Calu3 (cell line): ENCODE measurements around the gene LY6G6D. TPM values are rescaled to one million over a fixed set of nuclear protein-coding genes. Genes with fewer than 3 reads are reported as not detected.

Experiments
- BruUV-seq: library from RNA; stranded (reverse); fragments of 400-500 nt; replicated peaks from 2 replicates; lab custom pipeline; 2021; lab: Mats Ljungman, UMichigan
- CTCF ChIA-PET: fragments of 300-600 bp; sonication (Branson Sonifier 250); formaldehyde crosslinking; loops from one replicate; lab custom pipeline; 2022; ENCODE audit warnings: antibody characterized with exemption; lab: Charles Lee
- DNase-seq: peaks from one replicate; pipeline ENCODE4 v3.0.0; 2022
- H3K27ac Mint-ChIP-seq: one replicate; pipeline ENCODE4 v1.8.0; 2022; ENCODE audit warnings: mixed read lengths; ENCODE audit not compliant: unreplicated experiment
- H3K27me3 Mint-ChIP-seq: one replicate; pipeline ENCODE4 v1.8.0; 2022; ENCODE audit warnings: mixed read lengths; ENCODE audit not compliant: unreplicated experiment
- H3K36me3 Mint-ChIP-seq: one replicate; pipeline ENCODE4 v1.8.0; 2022; ENCODE audit warnings: mild to moderate bottlenecking, moderate library complexity, mixed read lengths; ENCODE audit not compliant: insufficient read depth, unreplicated experiment
- H3K4me1 Mint-ChIP-seq: one replicate; pipeline ENCODE4 v1.8.0; 2022; ENCODE audit warnings: mild to moderate bottlenecking, low read depth, mixed read lengths; ENCODE audit not compliant: unreplicated experiment
- H3K4me3 Mint-ChIP-seq: one replicate; pipeline ENCODE4 v1.8.0; 2022; ENCODE audit warnings: mild to moderate bottlenecking, low read depth, moderate library complexity, mixed read lengths; ENCODE audit not compliant: unreplicated experiment
- H3K9me3 Mint-ChIP-seq: one replicate; pipeline ENCODE4 v1.8.0; 2022; ENCODE audit warnings: low read depth, mixed read lengths; ENCODE audit not compliant: unreplicated experiment
- CTCF ChIP-seq: fragments of 200-600 bp; IDR thresholded peaks from one replicate; pipeline ENCODE4 v1.8.0; 2022; ENCODE audit warnings: antibody characterized with exemption; ENCODE audit not compliant: unreplicated experiment
- intact Hi-C: fragments of 100-400 bp; cut with micrococcal nuclease; formaldehyde crosslinking; loops from one replicate; pipeline ENCODE4 v1.10.0; 2022; ENCODE audit not compliant: unreplicated experiment
- total RNA-seq: library from RNA; stranded (reverse); gene quantifications from 2 replicates; pipeline ENCODE4 v1.2.3, GENCODE V29; 2022

Gene LY6G6D
- total RNA-seq, 1 experiment from 2014 or later, result not detected

GRCh38 chr6:31739639-31740396, 24.7 kb downstream of the LY6G6D start, which contains the start of gene MSH5:
Gene MSH5 (plus strand): TSS chr6:31740005. CDS start chr6:31740467, 462 bp downstream.
- TF ChIP-seq CTCF, result no peak
- Mint-ChIP-seq H3K36me3 (peaks cover 92% of the 10 kb centered on the region), H3K4me3 (peak within 1 kb of the TSS; percentile 98)

GRCh38 chr6:31740397-31741223, 25.5 kb downstream of the LY6G6D start:
- Mint-ChIP-seq H3K4me1 (peaks cover 51% of the 10 kb centered on the region), H3K4me3 (peak overlapping the region; percentile 98), H3K27me3 (no peaks in the 10 kb centered on the region), H3K9me3 (no peaks in the 10 kb centered on the region), H3K27ac (peak overlapping the region; percentile 94), H3K36me3 (peaks cover 92% of the 10 kb centered on the region)
- peak; percentile 69 for DNase-seq
- CTCF ChIA-PET, result interaction anchor here (0.6 to 4.8 kb wide), 16 partner anchors 10 to 232 kb away, joined by 3 to 49 read pairs (median 4); partner anchors contain the start of genes ABHD16A, CFB, DDAH2 and DXO
- no peak for TF ChIP-seq CTCF
- TSS peak; percentile 36 for BruUV-seq
- intact Hi-C loops, result no loop called here

More at GRCh38 chr6:31739639-31740396, 24.7 kb downstream of the LY6G6D start, which contains the start of gene MSH5:
- no TSS peak for BruUV-seq
- H3K27me3 Mint-ChIP-seq, result no peaks in the 10 kb centered on the region
- H3K4me1 Mint-ChIP-seq, result peaks cover 51% of the 10 kb centered on the region
- intact Hi-C loops, result loop anchor here (5.0 kb wide), 1 partner anchor 38 kb away; the partner anchor contains the start of gene ABHD16A
- no peaks in the 10 kb centered on the region for H3K9me3 Mint-ChIP-seq
- H3K27ac Mint-ChIP-seq, result peak within 1 kb of the TSS; percentile 94
- CTCF ChIA-PET, result interaction anchor here (0.6 to 4.8 kb wide), 28 partner anchors 10 to 558 kb away, joined by 3 to 49 read pairs (median 5); partner anchors contain the start of genes ABHD16A, CFB, DDAH2 and DXO
- DNase-seq, result peak; percentile 100

- Mint-ChIP-seq H3K27ac (peak overlapping the region; percentile 94), H3K4me3 (peak overlapping the region; percentile 98), H3K4me1 (peaks cover 49% of the 10 kb centered on the region), H3K36me3 (peaks cover 89% of the 10 kb centered on the region), H3K9me3 (no peaks in the 10 kb centered on the region), H3K27me3 (no peaks in the 10 kb centered on the region)
- no peak for DNase-seq
- TF ChIP-seq CTCF, result no peak
- intact Hi-C loops, result no loop called here
- CTCF ChIA-PET, result interaction anchor here (4.8 kb wide), 1 partner anchor 28 kb away, joined by 40 read pairs; no protein-coding TSS in a partner anchor
- no TSS peak for BruUV-seq
Measured at GRCh38 chr6:31741815-31742214, 26.7 kb downstream of the LY6G6D start.

GRCh38 chr6:31742894-31743293, 27.7 kb downstream of the LY6G6D start:
- no TSS peak for BruUV-seq
- peaks cover 85% of the 10 kb centered on the region for H3K36me3 Mint-ChIP-seq
- H3K27ac Mint-ChIP-seq, result no peak overlapping the region
- H3K9me3 Mint-ChIP-seq, result no peaks in the 10 kb centered on the region
- H3K4me3 Mint-ChIP-seq, result no peak overlapping the region
- CTCF ChIA-PET, result interaction anchor here (0.7 kb wide), 1 partner anchor 155 kb away, joined by 3 read pairs; no protein-coding TSS in a partner anchor
- no peaks in the 10 kb centered on the region for H3K27me3 Mint-ChIP-seq
- peaks cover 38% of the 10 kb centered on the region for H3K4me1 Mint-ChIP-seq
- DNase-seq, result no peak
- TF ChIP-seq CTCF, result no peak
- intact Hi-C loops, result no loop called here
